ENCODE measurements around the gene B3GLCT. TPM values are rescaled to one million over a fixed set of nuclear protein-coding genes. Genes with fewer than 3 reads are reported as not detected.
"Not testable (repeated sequence)": the region's sequence is repeated elsewhere in the genome, so short reads cannot be mapped to it uniquely, and the experiment has no call there.

B3GLCT gene
- total RNA-seq, 1 donor from 2014 or later, result 8.2 TPM

DNA sequence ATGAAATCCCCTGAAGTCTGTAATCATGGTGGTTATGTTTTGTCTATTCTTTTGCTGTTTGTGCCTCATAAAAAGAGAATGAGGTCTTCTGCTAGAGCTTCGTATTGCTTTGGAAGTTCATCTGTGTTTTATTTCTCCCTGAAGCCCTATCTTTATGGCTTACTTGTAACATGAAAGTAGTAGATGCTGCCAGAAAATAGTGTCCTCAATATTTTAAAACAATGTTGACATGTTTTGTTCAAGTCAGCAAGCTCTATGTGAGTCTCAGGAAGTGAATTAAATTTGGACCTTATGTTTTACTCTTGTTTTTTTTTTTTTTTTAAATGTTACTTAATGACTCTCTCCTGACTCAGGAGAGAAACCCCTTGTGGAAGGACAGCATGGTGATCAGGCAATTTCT, 130.5 kb downstream of the B3GLCT start:
- Mint-ChIP-seq H3K4me3 (ENCODE audit: unreplicated experiment) (no peak overlapping the region), H3K9me3 (ENCODE audit: unreplicated experiment) (no peaks in the 10 kb centered on the region), H3K27me3 (ENCODE audit: unreplicated experiment) (no peaks in the 10 kb centered on the region), H3K27ac (ENCODE audit: unreplicated experiment) (no peak overlapping the region), H3K4me1 (ENCODE audit: unreplicated experiment) (peaks cover 23% of the 10 kb centered on the region), H3K36me3 (ENCODE audit: unreplicated experiment) (no peaks in the 10 kb centered on the region)
- TF ChIP-seq, protein P1, sequence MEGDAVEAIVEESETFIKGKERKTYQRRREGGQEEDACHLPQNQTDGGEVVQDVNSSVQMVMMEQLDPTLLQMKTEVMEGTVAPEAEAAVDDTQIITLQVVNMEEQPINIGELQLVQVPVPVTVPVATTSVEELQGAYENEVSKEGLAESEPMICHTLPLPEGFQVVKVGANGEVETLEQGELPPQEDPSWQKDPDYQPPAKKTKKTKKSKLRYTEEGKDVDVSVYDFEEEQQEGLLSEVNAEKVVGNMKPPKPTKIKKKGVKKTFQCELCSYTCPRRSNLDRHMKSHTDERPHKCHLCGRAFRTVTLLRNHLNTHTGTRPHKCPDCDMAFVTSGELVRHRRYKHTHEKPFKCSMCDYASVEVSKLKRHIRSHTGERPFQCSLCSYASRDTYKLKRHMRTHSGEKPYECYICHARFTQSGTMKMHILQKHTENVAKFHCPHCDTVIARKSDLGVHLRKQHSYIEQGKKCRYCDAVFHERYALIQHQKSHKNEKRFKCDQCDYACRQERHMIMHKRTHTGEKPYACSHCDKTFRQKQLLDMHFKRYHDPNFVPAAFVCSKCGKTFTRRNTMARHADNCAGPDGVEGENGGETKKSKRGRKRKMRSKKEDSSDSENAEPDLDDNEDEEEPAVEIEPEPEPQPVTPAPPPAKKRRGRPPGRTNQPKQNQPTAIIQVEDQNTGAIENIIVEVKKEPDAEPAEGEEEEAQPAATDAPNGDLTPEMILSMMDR (IDR thresholded peaks at IDR 0.05), result no peak
- no peak for DNase-seq (ENCODE audit: extremely low spot score, unreplicated experiment)

DNA sequence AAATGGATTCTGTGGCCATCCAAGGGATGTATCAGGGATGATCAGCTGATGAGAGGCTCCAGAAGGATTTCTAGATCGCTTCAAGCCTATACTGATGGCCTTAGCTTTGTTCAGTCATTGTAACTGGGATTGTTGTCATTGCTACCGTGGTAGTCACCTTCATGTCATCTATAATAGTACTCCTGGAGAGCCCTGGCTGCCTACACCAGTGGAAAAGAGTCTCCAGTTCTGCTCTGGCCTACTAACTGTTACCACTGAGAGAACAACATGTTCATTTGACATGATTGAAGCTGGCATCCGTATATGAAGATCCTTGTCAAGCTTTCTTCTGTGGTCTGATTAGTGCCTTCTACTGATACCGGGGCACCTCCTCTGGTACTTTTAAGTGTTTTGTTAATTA, 131.3 kb downstream of the B3GLCT start:
- H3K27ac Mint-ChIP-seq (ENCODE audit: unreplicated experiment), result no peak overlapping the region
- no peaks in the 10 kb centered on the region for H3K36me3 Mint-ChIP-seq (ENCODE audit: unreplicated experiment)
- DNase-seq (ENCODE audit: extremely low spot score, unreplicated experiment), result no peak
- H3K27me3 Mint-ChIP-seq (ENCODE audit: unreplicated experiment), result no peaks in the 10 kb centered on the region
- H3K4me1 Mint-ChIP-seq (ENCODE audit: unreplicated experiment), result peaks cover 23% of the 10 kb centered on the region
- TF ChIP-seq, protein P1 (IDR thresholded peaks at IDR 0.05), result no peak
- H3K9me3 Mint-ChIP-seq (ENCODE audit: unreplicated experiment), result peaks cover 2% of the 10 kb centered on the region
- H3K4me3 Mint-ChIP-seq (ENCODE audit: unreplicated experiment), result no peak overlapping the region

DNA sequence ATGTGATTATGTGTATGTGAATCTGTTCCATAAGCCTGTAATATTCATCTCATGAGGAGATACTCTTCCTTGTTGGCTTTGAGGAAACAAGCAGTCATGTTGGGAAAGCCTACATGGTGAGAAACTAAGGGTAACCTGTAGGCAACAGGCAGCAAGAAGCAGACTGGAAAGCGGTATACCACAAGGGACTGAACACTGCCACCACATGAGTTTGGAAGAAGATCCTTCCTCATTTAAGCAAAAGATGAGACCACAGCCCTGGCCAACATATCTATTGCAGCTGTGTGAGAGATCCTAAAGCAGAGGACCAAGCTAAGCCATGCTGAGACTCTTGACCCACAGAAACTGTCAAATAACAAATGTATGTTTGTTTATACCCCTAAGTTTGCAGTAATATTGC, 134.8 kb downstream of the B3GLCT start:
- Mint-ChIP-seq H3K9me3 (ENCODE audit: unreplicated experiment) (peaks cover 19% of the 10 kb centered on the region), H3K27me3 (ENCODE audit: unreplicated experiment) (no peaks in the 10 kb centered on the region), H3K27ac (ENCODE audit: unreplicated experiment) (no peak overlapping the region), H3K4me1 (ENCODE audit: unreplicated experiment) (no peaks in the 10 kb centered on the region), H3K36me3 (ENCODE audit: unreplicated experiment) (peaks cover 4% of the 10 kb centered on the region), H3K4me3 (ENCODE audit: unreplicated experiment) (no peak overlapping the region)
- TF ChIP-seq, protein P1 (IDR thresholded peaks at IDR 0.05), result no peak
- no peak for DNase-seq (ENCODE audit: extremely low spot score, unreplicated experiment)

DNA sequence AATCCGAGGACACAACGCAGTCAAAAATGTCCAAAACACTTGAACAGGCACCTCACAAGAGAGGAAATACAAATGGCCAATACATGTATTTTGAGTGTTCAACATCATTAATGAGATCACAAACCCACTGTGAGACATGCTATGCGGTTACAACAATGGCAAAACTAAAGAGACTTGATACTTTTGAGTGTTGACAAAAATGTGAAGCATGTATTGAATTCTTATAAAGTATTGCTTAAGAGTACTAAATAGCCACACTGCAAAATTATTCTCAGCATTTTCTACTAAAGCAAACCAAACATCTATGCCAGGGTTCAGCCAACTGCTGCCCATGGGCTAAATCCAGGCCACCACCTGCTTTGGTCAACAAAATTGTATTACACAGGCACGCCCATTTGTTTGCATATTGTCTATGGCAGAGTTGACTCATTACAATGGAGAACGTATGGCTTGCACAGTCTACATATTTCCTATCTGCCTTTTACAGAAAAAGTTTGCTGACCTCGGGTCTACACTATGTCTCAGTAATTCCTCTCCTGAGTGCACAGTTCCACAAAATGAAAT, 135.3 kb downstream of the B3GLCT start:
- Mint-ChIP-seq H3K4me3 (ENCODE audit: unreplicated experiment) (no peak overlapping the region), H3K4me1 (ENCODE audit: unreplicated experiment) (no peaks in the 10 kb centered on the region), H3K27me3 (ENCODE audit: unreplicated experiment) (no peaks in the 10 kb centered on the region), H3K9me3 (ENCODE audit: unreplicated experiment) (peaks cover 19% of the 10 kb centered on the region), H3K36me3 (ENCODE audit: unreplicated experiment) (peaks cover 4% of the 10 kb centered on the region), H3K27ac (ENCODE audit: unreplicated experiment) (no peak overlapping the region)
- TF ChIP-seq, protein P1 (IDR thresholded peaks at IDR 0.05), result no peak
- no peak for DNase-seq (ENCODE audit: extremely low spot score, unreplicated experiment)

DNA sequence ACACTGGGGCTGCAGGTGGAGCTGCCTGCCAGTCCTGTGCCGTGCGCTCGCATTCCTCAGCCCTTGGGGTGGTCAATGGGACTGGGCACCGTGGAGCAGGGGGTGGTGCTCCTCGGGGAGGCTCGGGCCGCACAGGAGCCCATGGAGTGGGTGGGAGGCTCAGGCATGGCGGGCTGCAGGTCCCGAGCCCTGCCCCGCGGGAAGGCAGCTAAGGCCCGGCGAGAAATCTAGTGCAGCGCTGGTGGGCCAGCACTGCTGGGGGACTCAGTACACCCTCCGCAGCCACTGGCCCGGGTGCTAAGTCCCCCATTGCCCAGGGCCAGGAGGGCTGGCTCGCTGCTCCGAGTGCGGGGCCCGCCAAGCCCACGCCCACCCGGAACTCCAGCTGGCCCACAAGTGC, 139.8 kb downstream of the B3GLCT start:
- not testable (repeated sequence) for H3K4me3 Mint-ChIP-seq (ENCODE audit: unreplicated experiment); H3K27me3 Mint-ChIP-seq (ENCODE audit: unreplicated experiment); H3K4me1 Mint-ChIP-seq (ENCODE audit: unreplicated experiment); H3K36me3 Mint-ChIP-seq (ENCODE audit: unreplicated experiment); DNase-seq (ENCODE audit: extremely low spot score, unreplicated experiment); H3K27ac Mint-ChIP-seq (ENCODE audit: unreplicated experiment)
- peaks cover 19% of the 10 kb centered on the region for H3K9me3 Mint-ChIP-seq (ENCODE audit: unreplicated experiment)

DNA sequence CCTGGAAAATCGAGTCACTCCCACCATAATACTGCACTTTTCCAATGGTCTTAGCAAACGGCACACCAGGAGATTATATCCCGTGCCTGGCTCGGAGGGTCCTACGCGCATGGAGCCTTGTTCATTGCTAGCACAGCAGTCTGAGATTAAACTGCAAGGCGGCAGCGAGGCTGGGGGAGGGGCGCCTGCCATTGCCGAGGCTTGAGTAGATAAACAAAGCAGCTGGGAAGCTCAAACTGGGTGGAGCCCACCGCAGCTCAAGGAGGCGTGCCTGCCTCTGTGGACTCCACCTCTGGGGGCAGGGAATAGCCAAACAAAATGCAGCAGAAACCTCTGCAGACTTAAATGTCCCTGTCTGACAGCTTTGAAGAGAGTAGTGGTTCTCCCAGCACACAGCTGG, 141.1 kb downstream of the B3GLCT start:
- H3K9me3 Mint-ChIP-seq (ENCODE audit: unreplicated experiment), result peaks cover 19% of the 10 kb centered on the region
- H3K4me3 Mint-ChIP-seq (ENCODE audit: unreplicated experiment); H3K4me1 Mint-ChIP-seq (ENCODE audit: unreplicated experiment); H3K27me3 Mint-ChIP-seq (ENCODE audit: unreplicated experiment); DNase-seq (ENCODE audit: extremely low spot score, unreplicated experiment); H3K27ac Mint-ChIP-seq (ENCODE audit: unreplicated experiment); H3K36me3 Mint-ChIP-seq (ENCODE audit: unreplicated experiment): not testable (repeated sequence)
